Measurements from ENCODE around the gene ZNF705A.
"Not testable (repeated sequence)": the region's sequence is repeated elsewhere in the genome, so short reads cannot be mapped to it uniquely, and the experiment has no call there.

DNA sequence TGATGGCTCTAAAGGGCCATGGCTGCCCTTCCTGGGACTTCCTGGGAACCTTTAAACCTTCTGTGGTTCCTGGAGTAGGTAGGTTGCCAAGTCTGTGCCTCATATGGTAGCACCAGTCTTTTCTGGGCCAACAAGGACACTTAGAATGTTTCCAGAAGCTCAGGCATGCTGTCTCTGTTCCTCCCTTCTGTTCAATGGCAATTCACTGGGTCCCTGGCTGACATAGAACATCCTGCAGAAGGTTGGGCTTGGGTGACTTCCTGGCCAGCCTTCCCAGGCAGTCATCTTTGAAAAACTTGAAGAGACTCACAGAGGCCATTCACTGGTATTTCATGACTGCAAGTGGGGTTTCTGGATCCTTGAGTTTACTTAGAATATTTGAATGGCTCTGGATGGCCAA is 24.5 kb downstream of the ZNF705A start:
- TF ChIP-seq, protein P1, sequence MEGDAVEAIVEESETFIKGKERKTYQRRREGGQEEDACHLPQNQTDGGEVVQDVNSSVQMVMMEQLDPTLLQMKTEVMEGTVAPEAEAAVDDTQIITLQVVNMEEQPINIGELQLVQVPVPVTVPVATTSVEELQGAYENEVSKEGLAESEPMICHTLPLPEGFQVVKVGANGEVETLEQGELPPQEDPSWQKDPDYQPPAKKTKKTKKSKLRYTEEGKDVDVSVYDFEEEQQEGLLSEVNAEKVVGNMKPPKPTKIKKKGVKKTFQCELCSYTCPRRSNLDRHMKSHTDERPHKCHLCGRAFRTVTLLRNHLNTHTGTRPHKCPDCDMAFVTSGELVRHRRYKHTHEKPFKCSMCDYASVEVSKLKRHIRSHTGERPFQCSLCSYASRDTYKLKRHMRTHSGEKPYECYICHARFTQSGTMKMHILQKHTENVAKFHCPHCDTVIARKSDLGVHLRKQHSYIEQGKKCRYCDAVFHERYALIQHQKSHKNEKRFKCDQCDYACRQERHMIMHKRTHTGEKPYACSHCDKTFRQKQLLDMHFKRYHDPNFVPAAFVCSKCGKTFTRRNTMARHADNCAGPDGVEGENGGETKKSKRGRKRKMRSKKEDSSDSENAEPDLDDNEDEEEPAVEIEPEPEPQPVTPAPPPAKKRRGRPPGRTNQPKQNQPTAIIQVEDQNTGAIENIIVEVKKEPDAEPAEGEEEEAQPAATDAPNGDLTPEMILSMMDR (IDR thresholded peaks at IDR 0.05 in 4 of 5, conservative IDR thresholded peaks at IDR 0.05 in 1 of 5) = not testable (repeated sequence)
- not testable (repeated sequence) for TF ChIP-seq POLR2A (IDR thresholded peaks at IDR 0.05)
